ENCODE data around the gene APEH.

- TF ChIP-seq NFYB (IDR thresholded peaks at IDR 0.05; ENCODE audit: extremely low read depth, insufficient read length) (peak; percentile 22), KDM4B (IDR thresholded peaks at IDR 0.05; ENCODE audit: borderline replicate concordance in 2 of 2, low read depth in 1 of 2) (no peak), RREB1 (CRISPR knock-in tag; IDR thresholded peaks at IDR 0.05) (no peak), UBTF (IDR thresholded peaks at IDR 0.05; ENCODE audit: borderline replicate concordance in 1 of 2, low read depth in 2 of 2, low read length in 2 of 2) (no peak), CTCF (IDR thresholded peaks at IDR 0.05 in 2 of 3, conservative IDR thresholded peaks at IDR 0.05 in 1 of 3; ENCODE audit: insufficient read depth in 2 of 3, low read depth in 1 of 3, low read length in 3 of 3) (peak in 1 of 3 experiments; percentile 34; a peak in 1 of 6 replicates)
- TF ChIP-seq, protein P1, sequence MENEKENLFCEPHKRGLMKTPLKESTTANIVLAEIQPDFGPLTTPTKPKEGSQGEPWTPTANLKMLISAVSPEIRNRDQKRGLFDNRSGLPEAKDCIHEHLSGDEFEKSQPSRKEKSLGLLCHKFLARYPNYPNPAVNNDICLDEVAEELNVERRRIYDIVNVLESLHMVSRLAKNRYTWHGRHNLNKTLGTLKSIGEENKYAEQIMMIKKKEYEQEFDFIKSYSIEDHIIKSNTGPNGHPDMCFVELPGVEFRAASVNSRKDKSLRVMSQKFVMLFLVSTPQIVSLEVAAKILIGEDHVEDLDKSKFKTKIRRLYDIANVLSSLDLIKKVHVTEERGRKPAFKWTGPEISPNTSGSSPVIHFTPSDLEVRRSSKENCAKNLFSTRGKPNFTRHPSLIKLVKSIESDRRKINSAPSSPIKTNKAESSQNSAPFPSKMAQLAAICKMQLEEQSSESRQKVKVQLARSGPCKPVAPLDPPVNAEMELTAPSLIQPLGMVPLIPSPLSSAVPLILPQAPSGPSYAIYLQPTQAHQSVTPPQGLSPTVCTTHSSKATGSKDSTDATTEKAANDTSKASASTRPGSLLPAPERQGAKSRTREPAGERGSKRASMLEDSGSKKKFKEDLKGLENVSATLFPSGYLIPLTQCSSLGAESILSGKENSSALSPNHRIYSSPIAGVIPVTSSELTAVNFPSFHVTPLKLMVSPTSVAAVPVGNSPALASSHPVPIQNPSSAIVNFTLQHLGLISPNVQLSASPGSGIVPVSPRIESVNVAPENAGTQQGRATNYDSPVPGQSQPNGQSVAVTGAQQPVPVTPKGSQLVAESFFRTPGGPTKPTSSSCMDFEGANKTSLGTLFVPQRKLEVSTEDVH (IDR thresholded peaks at IDR 0.05; ENCODE audit: low read depth, partially characterized antibody) = no peak
Observed at GRCh38 chr3:49719214-49719884, 45.2 kb downstream of the APEH start, which contains the start of gene AMIGO3.
